Karpas-422 (cell line): Measurements from ENCODE around the gene NAMPT. TPM values are rescaled to one million over a fixed set of nuclear protein-coding genes. Genes with fewer than 3 reads are reported as not detected.
"Not testable (repeated sequence)": the region's sequence is repeated elsewhere in the genome, so short reads cannot be mapped to it uniquely, and the experiment has no call there.

ENCODE experiments used
- DNase-seq: peaks from one replicate; pipeline ENCODE4 v3.0.0-alpha.2; 2015
- H2AFZ ChIP-seq: fragments of 200-600 bp; sonication (generic); 2 replicates; pipeline ENCODE4 v1.6.1; 2014; ENCODE audit warnings: antibody characterized with exemption, low read length, mixed read lengths
- H3K27ac ChIP-seq: fragments of 200-600 bp; sonication (generic); 2 replicates; pipeline ENCODE4 v1.5.1; 2014; ENCODE audit warnings: mild to moderate bottlenecking, low read length, moderate library complexity
- H3K27me3 ChIP-seq: fragments of 200-600 bp; sonication (generic); 2 replicates; pipeline ENCODE4 v1.6.1; 2014; ENCODE audit warnings: low read length, mixed read lengths
- H3K36me3 ChIP-seq: fragments of 200-600 bp; sonication (generic); 2 replicates; pipeline ENCODE4 v1.6.1; 2014; ENCODE audit warnings: low read length, mixed read lengths; ENCODE audit not compliant: insufficient read depth
- H3K4me1 ChIP-seq: fragments of 200-600 bp; sonication (generic); 2 replicates; pipeline ENCODE4 v1.6.1; 2014; ENCODE audit warnings: mild to moderate bottlenecking, low read length, mixed read lengths
- H3K4me2 ChIP-seq: fragments of 200-600 bp; sonication (generic); 2 replicates; pipeline ENCODE4 v1.6.1; 2014; ENCODE audit warnings: low read length, low read depth, mild to moderate bottlenecking; ENCODE audit not compliant: poor library complexity, severe bottlenecking
- H3K4me3 ChIP-seq: fragments of 200-600 bp; sonication (generic); 2 replicates; pipeline ENCODE4 v1.5.1; 2014; ENCODE audit warnings: mild to moderate bottlenecking, antibody characterized with exemption, low read length, mixed read lengths
- H3K79me2 ChIP-seq: fragments of 200-600 bp; sonication (generic); 2 replicates; pipeline ENCODE4 v1.6.1; 2014; ENCODE audit warnings: mild to moderate bottlenecking, low read length, mixed read lengths
- H3K9ac ChIP-seq: fragments of 200-600 bp; sonication (generic); 2 replicates; pipeline ENCODE4 v1.6.0; 2014; ENCODE audit warnings: low read length
- H3K9me2 ChIP-seq: fragments of 200-600 bp; sonication (generic), shearing (Covaris generic); replicated peaks from 2 replicates; pipeline ENCODE4 v1.6.0; 2014; ENCODE audit warnings: mild to moderate bottlenecking, low read length, moderate library complexity; ENCODE audit not compliant: insufficient read depth
- H3K9me3 ChIP-seq: fragments of 300-700, 200-600 bp; sonication (generic); 2 replicates; pipeline ENCODE4 v1.6.1; 2014; ENCODE audit warnings: low read length, mixed read lengths
- H4K20me1 ChIP-seq: fragments of 200-600 bp; sonication (generic); 2 replicates; pipeline ENCODE4 v1.6.1; 2014; ENCODE audit warnings: mild to moderate bottlenecking, antibody characterized with exemption, low read length, low read depth; ENCODE audit not compliant: insufficient read depth
- total RNA-seq: library from RNA; depleted of rRNA; stranded (reverse); fragments of >200 nt; shearing (Covaris generic); gene quantifications from 2 replicates; pipeline ENCODE4 v1.2.3, GENCODE V29; 2014; ENCODE audit warnings: low replicate concordance

NAMPT gene
- total RNA-seq, 1 experiment from 2014 or later: 87.4 TPM

GRCh38 chr7:106218546-106218945 lies 66.2 kb downstream of the NAMPT start:
- Histone ChIP-seq H3K4me2 (no peak overlapping the region), H3K4me3 (no peak overlapping the region), H3K4me1 (no peaks in the 10 kb centered on the region), H3K9ac (no peak overlapping the region), H3K27ac (no peak overlapping the region), H3K9me2 (no peaks in the 10 kb centered on the region), H3K9me3 (no peaks in the 10 kb centered on the region), H3K36me3 (no peaks in the 10 kb centered on the region), H3K79me2 (no peaks in the 10 kb centered on the region), H3K27me3 (no peaks in the 10 kb centered on the region), H4K20me1 (no peaks in the 10 kb centered on the region), H2AFZ (no peak overlapping the region)
- no peak for DNase-seq

GRCh38 chr7:106216923-106217542 lies 67.8 kb downstream of the NAMPT start:
- H3K4me2 ChIP-seq: no peak overlapping the region
- H2AFZ ChIP-seq: no peak overlapping the region
- H4K20me1 ChIP-seq: no peaks in the 10 kb centered on the region
- DNase-seq: no peak
- no peak overlapping the region for H3K27ac ChIP-seq
- H3K9ac ChIP-seq: no peak overlapping the region
- no peaks in the 10 kb centered on the region for H3K9me2 ChIP-seq
- H3K4me1 ChIP-seq: no peaks in the 10 kb centered on the region
- no peaks in the 10 kb centered on the region for H3K27me3 ChIP-seq
- no peaks in the 10 kb centered on the region for H3K79me2 ChIP-seq
- no peak overlapping the region for H3K4me3 ChIP-seq
- no peaks in the 10 kb centered on the region for H3K36me3 ChIP-seq
- H3K9me3 ChIP-seq: no peaks in the 10 kb centered on the region

GRCh38 chr7:106216517-106216922 lies 68.3 kb downstream of the NAMPT start:
- no peaks in the 10 kb centered on the region for H3K4me1 ChIP-seq
- H3K4me3 ChIP-seq: no peak overlapping the region
- no peak overlapping the region for H3K9ac ChIP-seq
- H3K36me3 ChIP-seq: no peaks in the 10 kb centered on the region
- H3K27ac ChIP-seq: no peak overlapping the region
- no peak overlapping the region for H3K4me2 ChIP-seq
- no peaks in the 10 kb centered on the region for H4K20me1 ChIP-seq
- H3K9me3 ChIP-seq: no peaks in the 10 kb centered on the region
- H3K9me2 ChIP-seq: no peaks in the 10 kb centered on the region
- H3K79me2 ChIP-seq: no peaks in the 10 kb centered on the region
- no peak overlapping the region for H2AFZ ChIP-seq
- H3K27me3 ChIP-seq: no peaks in the 10 kb centered on the region
- no peak for DNase-seq

- Histone ChIP-seq H4K20me1 (no peaks in the 10 kb centered on the region), H2AFZ (no peak overlapping the region), H3K9ac (no peak overlapping the region), H3K4me1 (no peaks in the 10 kb centered on the region), H3K27ac (no peak overlapping the region), H3K36me3 (no peaks in the 10 kb centered on the region), H3K4me2 (no peak overlapping the region), H3K4me3 (no peak overlapping the region), H3K27me3 (no peaks in the 10 kb centered on the region), H3K9me3 (no peaks in the 10 kb centered on the region), H3K9me2 (no peaks in the 10 kb centered on the region), H3K79me2 (no peaks in the 10 kb centered on the region)
- no peak for DNase-seq
Measured at GRCh38 chr7:106215868-106216516, 68.8 kb downstream of the NAMPT start.

- not testable (repeated sequence) for H3K4me1 ChIP-seq, H2AFZ ChIP-seq, H4K20me1 ChIP-seq, H3K79me2 ChIP-seq, DNase-seq, H3K36me3 ChIP-seq, H3K4me3 ChIP-seq, H3K9me3 ChIP-seq, H3K9me2 ChIP-seq, H3K27me3 ChIP-seq, H3K9ac ChIP-seq, H3K4me2 ChIP-seq, H3K27ac ChIP-seq
Measured at GRCh38 chr7:106208944-106209343, 75.8 kb downstream of the NAMPT start.

GRCh38 chr7:106206826-106207541 lies 77.8 kb downstream of the NAMPT start:
- no peak overlapping the region for H3K4me2 ChIP-seq
- no peak overlapping the region for H3K9ac ChIP-seq
- no peak overlapping the region for H3K4me3 ChIP-seq

GRCh38 chr7:106205621-106206222 lies 79.1 kb downstream of the NAMPT start:
- no peaks in the 10 kb centered on the region for H3K27me3 ChIP-seq
- no peaks in the 10 kb centered on the region for H3K9me3 ChIP-seq
- no peaks in the 10 kb centered on the region for H4K20me1 ChIP-seq
- no peak overlapping the region for H3K4me3 ChIP-seq
- no peak overlapping the region for H3K9ac ChIP-seq
- no peaks in the 10 kb centered on the region for H3K4me1 ChIP-seq
- no peaks in the 10 kb centered on the region for H3K36me3 ChIP-seq
- H2AFZ ChIP-seq: no peak overlapping the region
- no peak for DNase-seq
- no peak overlapping the region for H3K4me2 ChIP-seq
- H3K9me2 ChIP-seq: no peaks in the 10 kb centered on the region
- no peaks in the 10 kb centered on the region for H3K79me2 ChIP-seq
- H3K27ac ChIP-seq: no peak overlapping the region

More at GRCh38 chr7:106206826-106207541, 77.8 kb downstream of the NAMPT start:
- no peaks in the 10 kb centered on the region for H3K27me3 ChIP-seq
- H3K9me3 ChIP-seq: no peaks in the 10 kb centered on the region
- H3K36me3 ChIP-seq: no peaks in the 10 kb centered on the region
- no peak for DNase-seq
- H2AFZ ChIP-seq: no peak overlapping the region
- H3K9me2 ChIP-seq: no peaks in the 10 kb centered on the region
- H3K79me2 ChIP-seq: no peaks in the 10 kb centered on the region
- H4K20me1 ChIP-seq: no peaks in the 10 kb centered on the region
- no peak overlapping the region for H3K27ac ChIP-seq
- H3K4me1 ChIP-seq: no peaks in the 10 kb centered on the region

- no peak overlapping the region for H2AFZ ChIP-seq
- no peaks in the 10 kb centered on the region for H4K20me1 ChIP-seq
- no peak overlapping the region for H3K4me2 ChIP-seq
- H3K36me3 ChIP-seq: no peaks in the 10 kb centered on the region
- no peaks in the 10 kb centered on the region for H3K9me3 ChIP-seq
- no peak overlapping the region for H3K27ac ChIP-seq
- H3K9me2 ChIP-seq: no peaks in the 10 kb centered on the region
- H3K4me1 ChIP-seq: peaks cover 7% of the 10 kb centered on the region
- H3K79me2 ChIP-seq: no peaks in the 10 kb centered on the region
- H3K4me3 ChIP-seq: no peak overlapping the region
- no peaks in the 10 kb centered on the region for H3K27me3 ChIP-seq
- DNase-seq: no peak
- no peak overlapping the region for H3K9ac ChIP-seq
Measured at GRCh38 chr7:106203473-106203872, 81.3 kb downstream of the NAMPT start.
